HTR-8/SVneo (cell line): ENCODE data around the gene PPIF.

Experiments used
- DNase-seq: peaks from one replicate; pipeline ENCODE4 v3.0.0; 2011; ENCODE audit warnings: low spot score, mixed read lengths; ENCODE audit not compliant: insufficient read length
- FAIRE-seq: peaks from 2 replicates; lab custom pipeline; 2011; peaks lifted over from hg19 to GRCh38; lab: Jason Lieb, UNC

PPIF gene

GRCh38 chr10:79360499-79361342, 13.5 kb downstream of the PPIF start:
- DNase-seq (no peak), FAIRE-seq (no peak)

- FAIRE-seq: no peak
These were observed 14.6 kb downstream of the PPIF start for GRCh38 chr10:79361726-79362397.

DNA sequence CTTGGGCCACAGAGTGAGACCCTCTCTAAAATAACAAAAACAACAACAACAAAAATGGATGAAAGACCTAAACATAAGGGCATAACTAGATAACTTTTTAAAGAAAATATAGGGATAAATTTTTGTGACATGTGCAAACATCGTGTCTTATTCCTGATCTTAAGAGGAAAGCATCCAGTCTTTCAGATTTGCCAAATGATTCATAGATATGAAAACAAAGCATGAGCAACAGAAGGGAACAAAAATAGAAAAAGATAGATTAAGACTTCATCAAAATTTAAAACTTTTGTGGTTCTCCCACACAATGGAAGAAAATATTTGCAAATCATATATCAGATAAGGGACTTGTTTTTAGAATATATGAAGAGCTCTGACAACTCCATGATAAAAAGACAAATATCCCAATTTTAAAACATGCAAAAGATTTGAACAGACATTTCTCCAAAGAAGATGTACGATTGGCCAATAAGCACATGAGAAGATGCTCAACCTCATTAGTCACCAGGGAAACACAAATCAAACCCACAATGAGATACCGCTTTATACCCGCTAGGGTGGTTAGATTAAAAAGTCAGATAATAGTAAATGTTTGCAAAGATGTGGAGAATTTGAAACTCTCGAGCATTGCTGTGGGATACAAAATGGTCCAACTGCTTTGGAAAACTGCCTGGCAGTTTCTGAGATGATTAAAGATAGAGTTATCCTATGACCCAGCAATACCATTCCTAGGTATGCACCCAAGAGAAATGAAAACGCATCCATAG, 20.3 kb downstream of the PPIF start:
- DNase-seq (no peak), FAIRE-seq (no peak)

More at GRCh38 chr10:79361726-79362397, 14.6 kb downstream of the PPIF start:
- DNase-seq: no peak

DNA sequence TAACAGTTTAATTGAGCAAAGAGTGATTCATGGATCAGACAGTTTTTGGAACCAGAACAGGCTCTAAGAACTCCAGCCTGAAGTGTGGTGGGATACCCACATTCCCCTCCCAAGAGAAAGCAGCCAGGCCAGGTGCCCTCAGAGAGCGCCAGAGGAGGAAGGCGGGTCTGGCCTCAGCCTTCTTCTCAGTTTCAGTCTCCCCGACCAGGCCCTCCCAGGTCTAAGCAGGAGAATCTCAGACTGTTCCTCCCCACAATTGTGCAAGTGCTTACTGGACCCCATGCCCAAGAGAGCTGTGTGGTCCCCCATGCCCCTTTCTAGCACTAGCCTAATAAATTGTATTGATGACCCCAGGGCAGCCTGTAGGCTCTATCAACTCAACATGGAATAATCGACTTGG, 25.6 kb downstream of the PPIF start:
- DNase-seq (no peak), FAIRE-seq (no peak)

DNA sequence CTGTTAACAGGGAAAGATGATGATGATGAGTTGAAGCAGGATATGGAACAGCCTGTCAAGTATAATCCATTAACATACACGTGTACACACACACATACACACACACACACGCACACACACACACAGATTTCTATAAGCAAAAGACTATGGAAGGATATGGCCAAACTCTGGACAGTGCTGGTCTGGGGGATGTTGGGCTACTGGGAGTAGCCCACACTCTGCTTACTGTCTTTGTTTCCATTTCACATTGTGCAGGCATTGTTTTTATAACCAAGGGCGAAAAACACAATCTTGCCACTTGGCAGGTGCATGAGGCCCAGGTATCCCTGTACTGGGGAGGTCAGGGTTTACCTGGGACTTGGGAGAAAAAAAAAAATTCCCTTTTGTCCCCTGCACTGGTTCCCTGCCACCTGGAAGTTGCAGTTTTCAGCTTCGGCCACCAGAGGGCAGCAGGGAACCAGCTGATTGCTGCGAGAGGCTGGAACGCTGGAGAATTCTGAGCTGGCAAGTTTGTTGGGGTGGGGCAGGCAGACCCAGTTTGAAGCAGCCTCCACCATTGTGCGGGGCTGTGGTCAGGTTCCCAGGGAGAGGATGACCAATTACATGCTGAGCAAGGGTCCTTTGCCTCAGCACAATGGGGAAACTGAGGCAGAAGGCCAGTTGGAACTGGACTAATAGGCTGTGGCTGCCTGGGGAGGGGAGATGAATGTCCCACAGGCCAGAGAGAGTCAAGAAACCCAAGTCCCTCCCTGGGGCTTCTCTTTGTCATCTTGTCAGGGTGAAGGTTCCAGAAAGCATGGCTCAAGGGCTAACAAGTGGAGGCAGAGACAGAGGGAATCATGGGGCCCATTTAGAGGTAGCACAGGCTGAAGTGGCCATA, 27.3 kb downstream of the PPIF start:
- FAIRE-seq (peak; percentile 84), DNase-seq (peak; percentile 87)

DNA sequence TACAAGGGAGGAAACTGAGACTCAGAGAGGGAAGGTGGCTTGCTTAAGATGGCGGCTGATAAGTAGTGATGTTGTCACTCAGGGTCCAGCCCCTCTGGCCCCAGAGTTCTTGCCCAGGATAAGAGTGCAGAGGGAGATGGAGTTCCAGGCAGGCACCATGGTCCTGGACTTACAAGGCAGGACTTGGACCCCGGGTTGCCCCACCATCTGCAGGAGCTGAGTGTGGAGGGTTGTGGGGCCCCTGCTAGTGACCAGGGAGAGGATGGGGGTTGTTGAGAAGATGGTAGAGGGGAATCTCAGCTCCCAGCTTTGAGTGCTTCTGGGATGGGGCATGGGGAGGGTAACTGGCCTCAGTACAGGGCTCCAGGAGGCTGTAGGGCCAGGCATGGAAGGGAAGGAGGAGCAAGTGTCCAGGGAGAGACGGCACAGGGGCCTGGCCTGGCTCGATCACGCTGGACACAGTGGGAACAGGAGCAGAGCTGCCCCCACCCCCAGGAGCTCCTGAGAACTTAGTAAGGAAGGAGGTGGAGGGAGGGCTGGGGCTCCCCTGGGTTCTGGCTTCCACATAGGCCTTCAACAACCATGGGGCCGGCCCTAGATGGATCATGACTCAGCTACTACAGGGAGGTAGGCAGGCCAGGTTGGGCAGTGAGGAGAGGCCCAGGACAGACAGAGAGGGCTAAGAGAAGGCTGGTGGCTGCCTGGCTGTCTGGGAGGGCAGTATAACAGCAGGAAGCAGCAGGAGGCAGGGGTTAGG, 28.2 kb downstream of the PPIF start:
- FAIRE-seq (no peak), DNase-seq (peak; percentile 25)

- no peak for DNase-seq
- FAIRE-seq: no peak
These were observed 28.9 kb downstream of the PPIF start for GRCh38 chr10:79376078-79376628.

GRCh38 chr10:79376751-79377556, 29.7 kb downstream of the PPIF start:
- FAIRE-seq (no peak), DNase-seq (no peak)

DNA sequence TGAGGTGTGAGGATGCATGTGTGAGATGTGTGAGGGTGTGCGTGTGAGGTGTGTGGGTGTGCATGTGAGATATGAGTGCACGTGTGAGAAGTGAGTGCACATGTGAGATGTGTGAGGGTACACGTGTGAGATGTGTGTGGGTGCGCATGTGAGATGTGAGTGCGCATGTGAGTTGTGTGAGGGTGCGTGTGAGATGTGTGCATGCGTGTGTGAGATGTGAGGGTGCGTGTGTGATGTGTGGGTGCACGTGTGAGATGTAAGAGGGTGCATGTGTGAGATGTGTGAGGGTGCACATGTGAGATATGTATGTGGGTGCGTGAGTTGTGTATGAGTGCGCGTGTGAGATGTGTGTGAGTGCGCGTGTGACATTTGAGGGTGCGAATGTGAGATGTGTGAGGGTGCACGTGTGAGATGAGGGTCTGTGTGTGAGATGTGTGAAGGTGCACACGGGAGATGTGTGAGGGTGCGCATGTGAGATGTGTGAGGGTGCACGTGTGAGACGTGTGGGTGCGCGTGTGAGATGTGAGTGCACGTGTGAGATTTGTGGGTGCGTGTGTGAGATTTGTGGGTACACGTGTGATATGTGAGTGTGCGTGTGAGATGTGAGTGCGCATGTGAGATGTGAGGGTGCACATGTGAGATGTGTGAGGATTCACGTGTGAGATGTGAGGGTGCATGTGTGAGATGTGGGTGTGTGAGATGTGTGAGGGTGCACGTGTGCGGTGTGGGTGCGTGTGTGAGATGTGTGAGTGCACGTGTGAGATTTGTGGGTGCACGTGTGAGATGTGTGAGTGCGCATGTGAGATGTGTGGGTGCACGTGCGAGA, 30.5 kb downstream of the PPIF start:
- FAIRE-seq (no peak), DNase-seq (no peak)

DNA sequence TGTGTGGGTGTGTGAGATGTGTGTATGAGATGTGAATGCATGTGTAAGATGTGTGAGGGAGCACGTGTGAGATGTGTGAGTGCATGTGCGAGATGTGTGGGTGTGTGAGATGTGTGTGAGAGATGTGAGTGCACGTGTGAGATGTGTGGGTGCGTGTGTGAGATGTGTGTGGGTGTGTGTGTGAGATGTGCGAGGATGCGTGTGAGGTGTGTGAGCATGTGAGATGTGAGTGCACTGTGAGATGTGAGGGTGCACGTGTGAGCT, 31.0 kb downstream of the PPIF start:
- FAIRE-seq: peak; percentile 96

DNA sequence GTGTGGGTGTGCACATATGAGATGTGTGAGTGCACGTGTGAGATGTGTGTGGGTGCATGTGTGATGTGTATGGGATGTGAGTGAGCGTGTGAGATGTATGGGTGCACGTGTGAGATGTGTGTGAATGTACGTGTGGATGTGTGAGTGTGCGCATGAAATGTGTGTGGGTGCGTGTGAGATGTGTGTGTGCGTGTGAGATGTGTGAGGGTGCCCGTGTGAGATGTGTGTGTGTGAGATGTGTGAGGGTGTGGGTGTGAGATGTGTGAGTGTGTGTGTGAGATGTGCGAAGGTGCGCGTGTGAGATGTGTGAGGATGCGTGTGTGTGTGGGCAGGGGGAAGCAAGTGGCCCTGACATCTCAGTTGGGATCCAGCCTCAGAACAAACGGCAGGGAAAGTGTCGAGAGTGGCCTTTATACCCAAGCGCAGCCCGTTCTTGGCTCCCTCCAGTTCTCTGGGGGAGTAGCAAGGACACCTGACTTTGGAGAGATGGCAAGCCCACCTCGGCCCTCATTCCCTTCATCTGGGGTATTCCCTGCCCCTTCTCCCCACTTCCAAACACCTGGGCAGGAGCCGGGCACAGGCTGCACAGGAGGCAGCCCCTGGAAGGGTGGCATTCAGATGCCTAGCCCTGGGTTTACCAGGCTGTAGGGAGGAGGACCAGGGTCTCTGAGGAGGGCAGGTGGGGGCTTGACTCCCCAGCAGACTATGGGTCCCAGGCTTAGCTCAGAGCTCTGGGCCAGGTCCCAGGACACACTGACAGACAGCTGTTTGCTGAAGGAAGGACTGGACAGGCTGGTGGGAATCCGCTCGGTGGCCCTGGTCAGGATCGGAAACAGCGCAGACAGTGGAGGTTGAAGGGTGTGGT, 31.6 kb downstream of the PPIF start:
- DNase-seq: no peak
- no peak for FAIRE-seq

More for the DNA sequence above, 31.0 kb downstream of the PPIF start:
- no peak for DNase-seq

DNA sequence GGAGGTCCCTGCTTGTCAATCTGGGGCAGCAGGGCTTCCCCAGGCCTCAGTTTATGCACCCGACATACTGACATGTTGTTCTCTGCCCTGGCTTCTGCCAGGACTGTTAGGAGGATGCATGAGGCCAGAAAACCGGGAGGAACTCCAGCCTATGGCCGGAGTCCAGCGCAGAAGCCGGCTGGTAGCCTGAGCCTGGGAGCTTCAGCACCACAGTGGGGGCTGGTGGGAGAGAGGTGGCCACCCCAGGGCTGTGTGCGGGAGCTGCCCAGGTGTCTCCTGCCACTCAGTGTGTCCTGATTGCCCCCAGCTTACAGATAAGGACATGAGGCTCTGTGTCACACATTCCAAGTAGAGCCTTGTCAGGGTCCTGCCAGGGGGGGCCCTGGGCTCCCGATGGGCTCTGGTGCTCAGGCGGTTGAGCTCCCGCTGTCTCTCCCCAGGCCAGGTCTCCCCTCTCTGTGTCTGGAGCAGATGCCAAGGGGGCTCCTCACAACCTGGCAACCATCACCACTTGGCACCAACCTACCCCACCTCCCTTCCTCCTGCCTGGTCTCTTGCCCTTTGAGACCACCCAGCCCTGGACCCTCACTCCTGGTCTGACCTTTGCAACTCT, 32.3 kb downstream of the PPIF start:
- FAIRE-seq (no peak), DNase-seq (no peak)

GRCh38 chr10:79380125-79380945, 33.1 kb downstream of the PPIF start:
- DNase-seq: no peak
- FAIRE-seq: no peak

DNA sequence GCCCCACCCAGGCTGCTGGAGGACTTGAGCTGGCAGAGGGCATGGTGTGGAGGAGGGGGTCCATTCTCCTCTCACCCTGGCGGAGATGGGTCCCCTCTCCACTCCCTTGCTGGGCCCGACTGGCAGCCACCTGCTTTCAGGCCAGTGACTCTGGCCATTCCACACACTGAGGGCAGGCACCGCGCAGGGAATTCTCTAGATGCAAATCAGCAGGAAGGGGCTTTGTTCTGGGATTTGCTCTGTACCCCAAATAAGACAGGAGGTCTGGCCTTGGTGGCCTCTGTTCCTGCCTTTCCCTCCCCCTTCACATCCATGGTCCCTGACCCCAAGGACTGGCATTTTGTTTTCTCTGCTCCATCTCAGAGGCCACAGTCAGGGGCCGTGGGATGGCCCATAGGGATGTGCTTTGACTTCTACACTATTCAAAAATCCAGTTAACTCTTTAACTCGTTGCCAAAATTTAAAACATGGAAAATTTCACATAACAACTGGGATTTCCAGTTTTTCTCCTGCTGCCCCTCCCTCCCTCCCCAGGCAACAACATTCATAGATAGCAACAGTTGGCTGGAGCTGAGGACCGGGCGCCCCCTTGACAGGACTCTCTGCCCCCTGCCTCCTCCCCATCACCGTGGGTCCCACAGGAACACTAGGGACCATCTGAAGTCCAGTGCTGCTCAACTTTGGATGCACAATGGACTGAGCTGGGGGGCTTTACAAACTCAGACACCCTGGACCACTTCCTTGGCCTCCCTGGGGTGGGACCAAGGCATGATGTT, 33.9 kb downstream of the PPIF start:
- FAIRE-seq: no peak
- no peak for DNase-seq

DNA sequence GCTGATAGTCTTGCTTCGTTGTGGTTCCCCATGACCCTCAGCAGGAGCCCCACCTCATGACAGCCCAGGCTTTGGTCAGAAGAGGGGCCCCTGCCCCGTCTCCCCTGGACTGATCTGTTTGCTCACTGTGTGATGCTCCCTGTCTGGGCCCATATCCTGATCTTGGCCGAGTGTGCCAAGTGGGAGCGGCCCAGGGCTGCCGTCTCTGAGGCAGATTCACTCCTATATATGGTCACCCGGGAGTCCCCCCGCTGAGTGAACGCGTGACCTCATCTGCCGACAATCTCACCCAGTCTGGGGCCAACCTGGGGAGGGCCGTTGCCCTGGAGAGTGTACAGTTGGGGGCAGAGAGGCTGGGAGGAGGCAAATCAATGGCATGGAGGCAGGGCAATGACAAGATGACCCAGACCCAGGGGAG, 34.5 kb downstream of the PPIF start:
- peak; percentile 86 for DNase-seq
- FAIRE-seq: peak; percentile 97
